Left lobe of liver (tissue), 2 donors: Measurements from ENCODE around the gene WNT7A. TPM values are rescaled to one million over a fixed set of nuclear protein-coding genes. Genes with fewer than 3 reads are reported as not detected.

Source experiments
- ATAC-seq: fragments of 200-7000 bp; cut with Tn5 transposase; one replicate; pipeline ENCODE4 v1.9.1; 2020; ENCODE audit warnings: mild to moderate bottlenecking, moderate library complexity
- DNase-seq: peaks from one replicate; pipeline ENCODE4 v3.0.0-alpha.2; 2020; ENCODE audit warnings: low spot score
- total RNA-seq: library from RNA; stranded (reverse); gene quantifications from one replicate; pipeline ENCODE4 v1.2.1, GENCODE V29; 2021
- donor health status: DM: no; HTN: no; CAD: no; lungs with moderate emphysema.
- donor health status: DM: no; HTN: yes; CAD: no.

WNT7A gene
- total RNA-seq, 1 donor from 2014 or later: not detected

- DNase-seq (no peak), ATAC-seq (no peak)
Observed at GRCh38 chr3:13885704-13886010, 5.8 kb upstream of the WNT7A start.

DNA sequence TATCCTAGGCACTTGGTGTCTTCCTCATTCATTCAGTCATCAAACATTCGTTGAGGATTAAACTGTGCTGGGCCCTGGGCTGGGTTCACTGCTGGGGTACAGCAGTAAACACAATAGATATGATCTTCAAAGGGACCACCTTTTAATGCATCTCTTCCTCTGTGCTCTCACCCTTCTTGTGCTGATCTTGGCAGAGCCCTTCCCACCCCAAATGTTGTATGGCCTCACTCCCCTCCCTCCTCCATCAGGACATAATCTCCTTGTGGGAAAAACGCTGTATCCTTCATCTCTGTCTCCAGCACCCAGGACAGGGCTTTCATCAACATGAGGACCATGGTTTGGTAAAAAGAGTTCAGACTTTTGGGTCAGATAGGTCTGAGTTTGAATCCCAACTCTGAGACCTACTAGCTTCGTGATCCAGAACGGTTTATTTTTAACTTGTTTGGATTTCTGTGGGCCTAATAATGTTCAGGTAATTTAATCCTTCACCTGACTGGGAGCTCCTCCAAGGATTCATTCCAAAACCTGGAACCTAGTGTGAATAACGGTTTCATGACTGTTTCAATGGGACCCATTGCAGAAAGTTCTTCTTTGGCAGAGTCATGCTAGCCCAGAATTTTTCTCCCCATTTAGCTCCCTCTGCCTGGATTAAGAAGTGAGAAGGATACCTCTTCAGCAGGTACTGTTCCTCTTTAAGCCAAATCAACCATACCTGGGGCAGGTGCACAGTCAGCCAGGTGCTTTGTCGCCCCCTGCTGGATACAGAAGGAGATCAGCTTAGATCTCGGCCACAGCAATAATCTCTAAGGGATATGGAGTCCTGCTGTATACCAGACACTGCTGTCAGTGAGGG, 5.2 kb upstream of the WNT7A start:
- peak; percentile 92 for ATAC-seq
- DNase-seq: no peak

GRCh38 chr3:13883681-13884080, 3.8 kb upstream of the WNT7A start:
- no peak for ATAC-seq
- DNase-seq: no peak

- peak; percentile 14 for DNase-seq
Observed at GRCh38 chr3:13882876-13883275, 3.0 kb upstream of the WNT7A start.

GRCh38 chr3:13881536-13882410, 1.9 kb upstream of the WNT7A start:
- DNase-seq: peak; percentile 33
- no peak for ATAC-seq

More at GRCh38 chr3:13882876-13883275, 3.0 kb upstream of the WNT7A start:
- no peak for ATAC-seq

DNA sequence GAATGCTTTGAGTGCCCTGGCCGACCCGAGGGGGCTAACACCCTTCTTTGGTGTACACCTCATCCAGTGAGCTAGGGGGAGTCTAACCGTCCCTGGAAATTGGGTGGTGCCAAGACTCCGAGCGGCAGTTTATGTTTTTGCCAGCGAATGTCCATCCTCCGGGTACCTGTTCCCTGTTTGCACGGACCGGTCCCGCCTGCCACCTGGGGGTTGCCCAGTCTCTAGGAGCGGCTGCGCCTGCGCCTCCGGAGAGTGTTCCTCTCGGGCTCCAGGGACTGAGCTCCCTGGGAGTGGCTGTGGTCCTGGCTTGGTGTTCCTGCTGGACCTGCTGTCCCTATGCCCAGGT, 913 bp upstream of the WNT7A start:
- DNase-seq (peak; percentile 36), ATAC-seq (no peak)

DNA sequence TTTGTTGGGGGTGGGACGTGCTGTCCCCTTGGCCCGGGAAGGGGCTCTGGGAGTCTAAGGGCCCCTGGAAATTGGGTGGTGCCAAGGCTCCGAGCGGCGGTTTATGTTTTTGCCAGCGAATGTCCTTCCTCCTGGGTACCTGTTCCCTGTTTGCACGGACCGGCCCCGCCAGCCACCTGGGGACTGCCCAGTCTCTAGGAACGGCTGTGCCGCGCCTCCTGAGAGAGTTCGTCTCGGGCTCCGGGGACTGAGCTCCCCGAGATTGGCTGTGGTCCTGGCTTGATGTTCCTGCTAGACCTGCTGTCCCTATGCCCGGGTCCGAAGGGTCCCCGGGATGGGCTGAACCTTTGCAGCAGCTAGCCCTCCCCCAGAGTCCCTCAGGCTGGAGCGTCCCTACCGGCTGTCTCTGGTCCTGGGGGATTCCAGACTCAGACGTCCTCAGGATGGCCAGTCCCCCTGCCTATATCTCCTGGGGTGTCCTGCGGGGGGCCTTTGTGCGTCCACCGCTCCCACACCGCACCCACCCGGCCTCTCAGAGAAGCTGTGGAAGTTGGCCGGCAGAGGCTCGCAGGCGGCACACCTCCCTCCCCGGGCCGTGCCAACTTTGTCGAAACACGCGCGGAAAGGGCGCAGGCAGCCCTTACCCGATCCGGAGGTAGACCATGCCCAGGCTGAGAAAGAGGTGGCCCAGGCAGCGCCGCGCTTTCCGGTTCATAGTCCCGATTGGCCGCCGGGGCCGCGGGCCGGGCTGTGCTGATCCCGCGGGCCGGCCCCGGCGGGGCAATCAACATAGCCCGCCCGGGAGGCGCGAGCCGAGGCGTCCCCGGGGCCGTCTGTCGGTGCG, 547 bp downstream of the WNT7A start:
- DNase-seq (peak; percentile 37), ATAC-seq (peak; percentile 32)

- DNase-seq (peak; percentile 38), ATAC-seq (peak; percentile 32)
Observed at GRCh38 chr3:13878281-13879101, 1.4 kb downstream of the WNT7A start.

GRCh38 chr3:13877911-13878280, 2.0 kb downstream of the WNT7A start:
- ATAC-seq (no peak), DNase-seq (no peak)

DNA sequence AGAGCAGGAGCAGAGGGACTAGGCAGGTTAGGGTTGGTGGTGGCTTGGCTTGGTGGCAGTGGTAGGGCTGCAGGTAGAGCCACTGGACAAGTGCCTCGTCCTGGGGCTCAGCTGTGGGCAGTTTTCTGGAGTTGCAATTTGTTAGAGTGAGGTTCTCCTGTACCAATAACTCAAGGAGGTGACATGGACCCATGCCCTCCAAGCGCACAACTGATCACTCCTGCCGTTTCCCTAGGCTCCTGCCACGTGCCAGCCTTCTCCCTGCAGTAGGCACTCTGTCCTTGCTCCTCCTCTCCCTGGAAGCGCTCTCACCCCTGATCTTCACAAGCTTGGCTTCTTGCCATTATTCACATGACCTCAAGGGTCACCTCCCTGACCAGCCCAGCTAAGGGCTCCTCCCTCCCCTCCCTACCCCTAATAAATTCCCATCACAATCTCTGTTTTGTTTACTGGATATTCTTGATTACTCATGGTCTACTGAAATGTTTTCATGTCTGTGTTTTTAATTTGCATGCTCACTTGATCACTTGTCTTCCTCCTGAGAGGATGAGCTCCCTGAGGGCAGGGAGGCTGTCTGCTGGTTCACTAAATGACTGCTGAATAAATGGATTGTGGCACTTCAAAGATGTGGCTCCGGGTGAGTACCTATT, 3.3 kb downstream of the WNT7A start:
- DNase-seq (no peak), ATAC-seq (no peak)

DNA sequence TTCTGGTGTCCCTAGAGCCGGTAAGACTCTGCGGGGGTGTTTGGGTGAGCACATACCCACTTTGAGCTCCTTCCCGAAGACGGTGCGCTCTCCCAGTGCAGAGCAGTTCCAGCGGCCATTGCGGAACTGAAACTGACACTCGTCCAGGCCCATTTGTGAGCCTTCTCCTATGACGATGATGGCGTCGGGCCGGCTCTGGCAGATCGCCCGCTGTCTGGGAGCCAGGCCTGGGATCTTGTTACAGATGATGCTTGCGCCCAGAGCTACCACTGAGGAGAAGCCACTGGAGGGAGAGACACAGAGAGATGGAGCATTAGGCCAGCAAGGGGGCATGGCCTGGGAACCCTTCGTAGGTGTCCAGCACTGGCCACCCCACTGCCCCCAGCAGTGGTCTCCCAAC, 5.0 kb downstream of the WNT7A start:
- ATAC-seq (no peak), DNase-seq (no peak)

GRCh38 chr3:13873818-13874217, 6.1 kb downstream of the WNT7A start:
- no peak for DNase-seq
- ATAC-seq: no peak

GRCh38 chr3:13872451-13872850, 7.4 kb downstream of the WNT7A start:
- no peak for ATAC-seq
- no peak for DNase-seq

DNA sequence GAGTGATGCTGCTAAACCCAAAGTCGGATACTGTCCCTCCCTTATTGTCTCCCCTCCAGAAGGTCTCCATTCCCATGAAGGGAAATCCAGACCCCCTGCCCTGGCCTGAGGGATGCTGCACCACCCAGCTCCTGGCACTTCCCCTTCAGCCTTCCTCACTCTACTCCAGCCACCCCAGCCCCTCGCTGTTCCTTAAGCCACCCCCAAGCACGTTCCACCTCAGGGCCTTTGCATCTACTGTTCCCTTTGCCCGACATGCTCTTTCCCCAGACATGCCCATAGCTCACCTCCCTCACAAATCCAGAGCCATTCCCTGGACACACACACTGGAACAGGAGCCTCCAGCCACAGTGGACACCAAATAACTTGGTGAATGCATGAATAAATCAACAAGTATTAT, 8.1 kb downstream of the WNT7A start:
- DNase-seq: no peak
- no peak for ATAC-seq

- no peak for DNase-seq
- no peak for ATAC-seq
Observed at GRCh38 chr3:13870902-13871301, 9.0 kb downstream of the WNT7A start.

GRCh38 chr3:13869761-13870343, 10.0 kb downstream of the WNT7A start:
- DNase-seq: no peak
- ATAC-seq: no peak

DNA sequence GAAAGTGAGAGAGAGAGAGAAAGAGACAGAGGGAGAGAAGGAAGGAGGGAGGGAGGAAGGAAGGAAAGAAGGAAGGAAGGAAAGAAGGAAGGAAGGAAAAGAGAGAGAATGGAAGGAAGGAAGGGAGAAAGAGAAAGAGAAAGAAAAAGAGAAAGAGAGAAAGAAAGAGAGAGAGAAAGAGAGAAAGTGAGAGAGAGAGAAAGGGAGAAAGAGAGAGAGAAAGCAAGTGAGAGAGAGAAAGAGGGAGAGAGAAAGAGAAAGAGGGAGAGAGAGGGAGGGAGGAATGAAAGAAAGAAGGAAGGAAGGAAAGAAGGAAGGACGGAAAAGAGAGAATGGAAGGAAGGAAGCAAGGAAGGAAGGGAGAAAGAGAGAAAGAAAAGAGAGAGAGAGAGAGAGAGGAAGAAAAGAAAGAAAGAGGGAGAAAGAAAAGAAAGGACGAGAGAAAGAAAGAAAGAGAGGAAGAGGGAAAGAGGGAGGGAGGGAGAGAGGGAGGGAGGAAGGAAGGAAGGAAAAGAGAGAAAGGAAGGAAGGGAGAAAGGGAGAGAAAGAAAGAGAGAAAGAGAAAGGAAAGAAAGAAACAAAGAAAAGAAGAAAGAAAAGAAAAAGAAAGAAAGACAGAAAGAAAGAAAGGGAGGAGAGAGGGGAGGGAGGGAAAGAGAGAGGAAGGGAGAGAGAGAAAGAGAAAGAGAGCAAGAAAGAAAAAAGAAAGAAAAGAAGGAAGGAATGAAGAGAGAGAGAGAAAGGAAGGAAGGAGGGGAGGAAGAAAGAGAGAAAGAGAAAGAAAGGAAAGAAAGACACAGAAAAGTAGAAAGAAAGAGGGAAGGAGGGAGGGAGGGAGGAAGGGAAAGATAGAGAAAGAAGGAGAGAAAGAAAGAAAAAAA, 10.8 kb downstream of the WNT7A start:
- no peak for ATAC-seq
- DNase-seq: no peak

GRCh38 chr3:13867732-13868131, 12.1 kb downstream of the WNT7A start:
- DNase-seq: no peak
- ATAC-seq: no peak
